SK-N-SH (cell line): ENCODE results near the gene CR1L. TPM values are rescaled to one million over a fixed set of nuclear protein-coding genes. Genes with fewer than 3 reads are reported as not detected.

Source experiments
- CTCF ChIA-PET: fragments of 300-600, 350-600 bp; formaldehyde crosslinking; extraction: SDS; loops from one replicate; lab custom pipeline; 2021; lab: Yijun Ruan, JAX
- POLR2A ChIA-PET: fragments of 350-600 bp; sonication (Branson Sonifier 250); formaldehyde crosslinking; extraction: SDS; loops from one replicate; lab custom pipeline; 2020; ENCODE audit warnings: antibody characterized with exemption, inconsistent platforms; lab: Yijun Ruan, JAX
- DNase-seq: peaks from one replicate; pipeline ENCODE4 v3.0.0; 2012
- H2AFZ ChIP-seq: fragments of 200-600 bp; sonication (generic); 2 replicates; pipeline ENCODE4 v1.8.1; 2016; ENCODE audit warnings: antibody characterized with exemption, mild to moderate bottlenecking, low read depth
- H3F3A ChIP-seq: fragments of 200-600 bp; sonication (generic); replicated peaks from 2 replicates; pipeline ENCODE3; 2016; ENCODE audit warnings: antibody characterized with exemption, mild to moderate bottlenecking; ENCODE audit not compliant: insufficient read depth
- H3K27ac ChIP-seq, 2 experiments: fragments of 200-500 bp in 1 of 2; fragments of 200-600 bp in 1 of 2; sonication (Bioruptor generic) in 1 of 2; sonication (generic), shearing (Covaris generic) in 1 of 2; 2 replicates each; pipeline versions ENCODE4 v1.5.1 to v1.6.1; 2014 to 2016; ENCODE audit warnings: low read depth in 2 of 2, inconsistent platforms in 1 of 2, low read length in 1 of 2, mild to moderate bottlenecking in 1 of 2, mixed read lengths in 1 of 2
- H3K27me3 ChIP-seq: fragments of 200-600 bp; sonication (generic), shearing (Covaris generic); 2 replicates; pipeline ENCODE4 v1.6.1; 2016; ENCODE audit warnings: mixed run types; ENCODE audit not compliant: insufficient read depth
- H3K36me3 ChIP-seq, 2 experiments: fragments of 200-500 bp in 1 of 2; fragments of 200-600 bp in 1 of 2; sonication (Bioruptor generic) in 1 of 2; sonication (generic) in 1 of 2; replicated peaks in 1 of 2; 2 replicates each; pipeline versions ENCODE3 to v1.5.1; 2014 to 2016; ENCODE audit warnings: low read length in 1 of 2, mild to moderate bottlenecking in 1 of 2; ENCODE audit not compliant: insufficient read depth in 2 of 2, control insufficient read depth in 1 of 2
- H3K4me1 ChIP-seq, 2 experiments: fragments of 200-500 bp in 1 of 2; fragments of 200-600 bp in 1 of 2; sonication (Bioruptor generic) in 1 of 2; sonication (generic), shearing (Covaris generic) in 1 of 2; 2 replicates each; pipeline versions ENCODE4 v1.5.1 to v1.6.1; 2014 to 2016; ENCODE audit warnings: low read depth in 1 of 2, low read length in 1 of 2, mixed run types in 1 of 2; ENCODE audit not compliant: insufficient read depth in 2 of 2, control insufficient read depth in 1 of 2
- H3K4me2 ChIP-seq: fragments of 200-600 bp; sonication (generic), shearing (Covaris generic); 2 replicates; pipeline ENCODE4 v1.6.1; 2017; ENCODE audit warnings: mixed run types
- H3K4me3 ChIP-seq, 2 experiments: fragments of 200-500 bp in 1 of 2; fragments of 200-600 bp in 1 of 2; sonication (Bioruptor generic) in 1 of 2; sonication (generic), shearing (Covaris generic) in 1 of 2; 2 replicates each; pipeline versions ENCODE4 v1.5.1 to v1.8.1; 2014 to 2016; ENCODE audit warnings: low read depth in 2 of 2, inconsistent platforms in 1 of 2, low read length in 1 of 2, mild to moderate bottlenecking in 1 of 2, mixed read lengths in 1 of 2, moderate library complexity in 1 of 2
- H3K79me2 ChIP-seq: fragments of 200-600 bp; sonication (generic); 2 replicates; pipeline ENCODE4 v1.8.1; 2017; ENCODE audit warnings: mild to moderate bottlenecking; ENCODE audit not compliant: insufficient read depth
- H3K9ac ChIP-seq: fragments of 200-600 bp; sonication (generic); 2 replicates; pipeline ENCODE4 v1.6.1; 2017; ENCODE audit warnings: mixed run types
- H3K9me2 ChIP-seq: fragments of 200-600 bp; sonication (generic); 2 replicates; pipeline ENCODE4 v1.6.1; 2017; ENCODE audit warnings: mixed run types
- H3K9me3 ChIP-seq: fragments of 200-600 bp; sonication (generic); 2 replicates; pipeline ENCODE4 v1.6.1; 2017; ENCODE audit warnings: mixed run types, mild to moderate bottlenecking, moderate library complexity
- H4K20me1 ChIP-seq: fragments of 200-600 bp; sonication (generic); 2 replicates; pipeline ENCODE4 v1.6.1; 2017; ENCODE audit warnings: mild to moderate bottlenecking, mixed run types; ENCODE audit not compliant: insufficient read depth
- CHD2 ChIP-seq: fragments of 150-350 bp; IDR thresholded peaks from 2 replicates; pipeline ENCODE4 v1.6.1; 2018; ENCODE audit warnings: low read length; ENCODE audit not compliant: partially characterized antibody
- CTCF ChIP-seq: fragments of 200-600 bp; sonication (generic); IDR thresholded peaks from 2 replicates; pipeline ENCODE4 v1.6.1; 2017; ENCODE audit warnings: antibody characterized with exemption, mild to moderate bottlenecking, moderate library complexity
- ELF1 ChIP-seq: IDR thresholded peaks from 2 replicates; pipeline ENCODE4 v1.4.0; 2012
- EP300 ChIP-seq, 2 experiments: IDR thresholded peaks; 2 replicates each; pipeline versions ENCODE4 v1.4.0 to v1.6.1; 2012; ENCODE audit warnings: borderline replicate concordance in 1 of 2, low read depth in 1 of 2, low read length in 1 of 2
- EZH2phosphoT487 ChIP-seq: fragments of 200-600 bp; sonication (generic); IDR thresholded peaks from 2 replicates; pipeline ENCODE4 v1.6.1; 2017; ENCODE audit warnings: low read depth, mixed run types, mild to moderate bottlenecking, antibody characterized with exemption, moderate library complexity, borderline replicate concordance
- FOXJ3 ChIP-seq: sonication (generic); formaldehyde crosslinking; IDR thresholded peaks from 2 replicates; pipeline ENCODE4 v1.5.1; 2020; ENCODE audit warnings: mild to moderate bottlenecking, missing genetic modification reagents
- FOXM1 ChIP-seq: IDR thresholded peaks from 2 replicates; pipeline ENCODE4 v1.4.0; 2012; ENCODE audit warnings: low read depth, mild to moderate bottlenecking
- GATA2 ChIP-seq: sonication (generic); formaldehyde crosslinking; IDR thresholded peaks from 2 replicates; pipeline ENCODE4 v1.5.0; 2020; ENCODE audit warnings: mild to moderate bottlenecking, missing genetic modification reagents
- IRF3 ChIP-seq: fragments of 150-350 bp; IDR thresholded peaks from 2 replicates; pipeline ENCODE4 v1.6.1; 2016; ENCODE audit warnings: mild to moderate bottlenecking, low read depth, low read length
- JUND ChIP-seq: IDR thresholded peaks from 2 replicates; pipeline ENCODE4 v1.4.0; 2012
- NFIC ChIP-seq: IDR thresholded peaks from 2 replicates; pipeline ENCODE4 v1.4.0; 2012; ENCODE audit warnings: borderline replicate concordance
- NRF1 ChIP-seq: IDR thresholded peaks from 2 replicates; pipeline ENCODE4 v1.6.1; 2012; ENCODE audit warnings: low read depth, mild to moderate bottlenecking, low read length
- PBX3 ChIP-seq: IDR thresholded peaks from 2 replicates; pipeline ENCODE4; 2012
- RAD21 ChIP-seq: IDR thresholded peaks from 2 replicates; pipeline ENCODE4 v1.6.1; 2012; ENCODE audit warnings: mild to moderate bottlenecking, low read length
- RCOR1 ChIP-seq: fragments of 150-350 bp; IDR thresholded peaks from 2 replicates; pipeline ENCODE4 v1.6.1; 2017; ENCODE audit warnings: antibody characterized with exemption, low read length
- RXRA ChIP-seq: IDR thresholded peaks from 2 replicates; pipeline ENCODE4 v1.4.0; 2012; ENCODE audit warnings: low read depth, mild to moderate bottlenecking, borderline replicate concordance
- SMC3 ChIP-seq: IDR thresholded peaks from 2 replicates; pipeline ENCODE4 v1.6.1; 2012; ENCODE audit warnings: low read depth, low read length, improper control_type of control experiment
- TCF12 ChIP-seq: IDR thresholded peaks from 2 replicates; pipeline ENCODE4 v1.4.0; 2012
- YY1 ChIP-seq: IDR thresholded peaks from 2 replicates; pipeline ENCODE4 v1.4.0; 2012; ENCODE audit warnings: low read depth, mild to moderate bottlenecking
- WGBS: methylation state at CpG from one replicate; pipeline ENCODE4 v1.1.6; 2017; ENCODE audit warnings: low lambda C conversion rate; 5-methylcytosine and 5-hydroxymethylcytosine counted together
- polyA plus RNA-seq, 3 experiments: library from polyadenylated mRNA; depleted of rRNA; stranded (reverse); fragments of >200 nt; gene quantifications; 2 replicates each; pipeline ENCODE4 v1.2.3, GENCODE V29; 2012

Gene CR1L
- polyA plus RNA-seq, 1 of the 3 experiments (the other 2 are of a cell fraction) = not detected

GRCh38 chr1:207755846-207756693, 111.1 kb downstream of the CR1L start:
- POLR2A ChIA-PET = no interaction called here

GRCh38 chr1:207762622-207763021, 117.7 kb downstream of the CR1L start:
- Histone ChIP-seq H4K20me1 (no peaks in the 10 kb centered on the region), H3K36me3 (peaks cover 64 to 95% of the 10 kb centered on the region in 2 experiments), H2AFZ (no peak overlapping the region), H3F3A (no peaks in the 10 kb centered on the region), H3K9ac (no peak overlapping the region), H3K27me3 (no peaks in the 10 kb centered on the region), H3K9me2 (no peaks in the 10 kb centered on the region), H3K9me3 (no peaks in the 10 kb centered on the region), H3K4me2 (no peak overlapping the region), H3K79me2 (no peaks in the 10 kb centered on the region), H3K27ac (no peak overlapping the region), H3K4me1 (no peaks in the 10 kb centered on the region), H3K4me3 (no peak overlapping the region)
- no peak for DNase-seq
- ChIA-PET POLR2A (no interaction called here), CTCF (interaction anchor here (0.6 to 1.5 kb wide), 3 partner anchors 10 to 87 kb away, joined by 3 to 4 read pairs (median 4); no protein-coding TSS in a partner anchor)
- TF ChIP-seq NRF1 (no peak), NFIC (no peak), PBX3 (no peak), IRF3 (no peak), CTCF (no peak), FOXM1 (no peak), GATA2 (CRISPR knock-in tag) (no peak), YY1 (no peak), JUND (no peak), EZH2phosphoT487 (no peak), CHD2 (no peak), FOXJ3 (no peak), RXRA (no peak), SMC3 (no peak), RCOR1 (no peak)
- 98% methylated on average over 8 of the region's 13 CpGs for WGBS

More at GRCh38 chr1:207755846-207756693, 111.1 kb downstream of the CR1L start:
- Histone ChIP-seq H3K36me3 (peaks cover 23 to 41% of the 10 kb centered on the region in 2 experiments), H3K9me3 (no peaks in the 10 kb centered on the region), H3F3A (no peaks in the 10 kb centered on the region), H3K27ac (no peak overlapping the region), H3K9ac (no peak overlapping the region), H3K9me2 (no peaks in the 10 kb centered on the region), H3K79me2 (peaks cover 49% of the 10 kb centered on the region), H2AFZ (no peak overlapping the region), H3K4me2 (no peak overlapping the region), H3K4me3 (no peak overlapping the region), H4K20me1 (peaks cover 22% of the 10 kb centered on the region), H3K27me3 (no peaks in the 10 kb centered on the region), H3K4me1 (peaks cover 17 to 20% of the 10 kb centered on the region in 2 experiments; a peak in 3 of 4 replicates)
- TF ChIP-seq YY1 (no peak), TCF12 (no peak), CHD2 (no peak), SMC3 (no peak), EP300 (IDR thresholded peaks at IDR 0.05; ENCODE audit: borderline replicate concordance in 1 of 2, low read depth in 1 of 2, low read length in 1 of 2) (no peak), RAD21 (no peak), PBX3 (no peak), ELF1 (no peak)
- CTCF ChIA-PET = interaction anchor here (1.7 to 5.8 kb wide), 2 partner anchors 41 to 207 kb away, joined by 5 to 35 read pairs; no protein-coding TSS in a partner anchor
- 89% methylated on average over 2 of the region's 2 CpGs for WGBS
- DNase-seq = no peak
